SKM-1 (cell line): ENCODE measurements around the gene CD274.
"Not testable (repeated sequence)": the region's sequence is repeated elsewhere in the genome, so short reads cannot be mapped to it uniquely, and the experiment has no call there.

Experiments
- DNase-seq: peaks from one replicate; lab custom pipeline; 2025; ENCODE audit not compliant: unreplicated experiment; lab: John Stamatoyannopoulos, UW

CD274 gene

DNA sequence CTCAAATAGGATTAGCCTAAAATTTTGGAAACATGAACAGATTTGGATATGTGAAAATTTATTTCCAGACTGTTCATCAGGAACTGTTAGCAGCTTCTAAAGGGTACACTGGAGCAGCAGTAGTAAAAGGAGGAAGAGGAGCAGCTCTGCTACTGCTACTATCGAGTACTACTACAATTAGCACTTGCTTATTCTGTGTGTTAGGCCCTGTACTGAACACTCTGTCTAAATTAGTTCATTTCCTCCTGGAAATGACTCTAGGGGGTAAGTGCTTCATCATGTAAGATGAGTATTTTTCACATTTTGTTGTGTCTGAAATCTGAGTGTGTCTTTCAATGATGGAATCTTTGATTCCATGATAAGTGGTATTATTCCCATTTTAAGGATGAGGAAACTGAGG is 9.8 kb downstream of the CD274 start:
- DNase-seq = no peak

DNA sequence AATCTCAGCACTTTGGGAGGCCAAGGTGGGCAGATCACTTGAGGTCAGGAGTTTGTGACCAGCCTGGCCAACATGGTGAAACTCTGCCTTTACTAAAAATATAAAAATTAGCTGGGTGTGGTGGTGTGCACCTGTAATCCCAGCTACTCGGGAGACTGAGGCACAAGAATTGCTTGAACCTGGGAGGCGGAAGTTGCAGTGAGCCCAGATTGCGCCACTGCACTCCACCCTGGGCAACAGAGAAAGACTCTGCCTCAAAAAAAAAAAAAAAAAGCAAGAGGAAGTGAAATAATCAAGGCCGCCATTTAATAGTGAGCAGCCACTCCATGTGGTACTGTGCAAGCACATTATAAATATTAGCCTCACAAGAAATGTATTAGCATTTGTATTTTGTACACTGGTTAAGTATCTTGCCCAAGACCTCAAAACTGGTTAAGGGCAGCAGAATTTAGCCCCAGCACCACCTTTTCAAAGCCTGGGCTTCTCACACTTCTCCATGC is 14.5 kb downstream of the CD274 start:
- not testable (repeated sequence) for DNase-seq

DNA sequence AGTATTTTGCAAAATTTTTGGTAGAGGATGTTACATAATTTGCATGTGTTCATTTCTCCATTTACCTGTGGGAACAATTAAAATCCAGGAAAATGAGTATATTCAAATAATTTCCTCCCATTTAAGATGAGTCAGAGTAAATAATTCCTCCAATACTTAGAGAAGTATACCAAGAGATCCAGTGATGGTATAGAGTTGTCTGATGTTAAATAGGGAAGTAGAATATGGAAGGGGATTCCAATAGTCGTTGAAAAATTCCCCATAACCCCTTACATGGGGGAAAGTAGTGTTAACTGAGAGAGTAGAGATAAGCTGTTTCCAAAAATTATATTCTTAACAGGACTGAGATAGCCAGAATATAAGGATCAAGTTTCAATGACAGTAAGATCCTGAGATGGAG is 15.7 kb downstream of the CD274 start:
- no peak for DNase-seq

DNA sequence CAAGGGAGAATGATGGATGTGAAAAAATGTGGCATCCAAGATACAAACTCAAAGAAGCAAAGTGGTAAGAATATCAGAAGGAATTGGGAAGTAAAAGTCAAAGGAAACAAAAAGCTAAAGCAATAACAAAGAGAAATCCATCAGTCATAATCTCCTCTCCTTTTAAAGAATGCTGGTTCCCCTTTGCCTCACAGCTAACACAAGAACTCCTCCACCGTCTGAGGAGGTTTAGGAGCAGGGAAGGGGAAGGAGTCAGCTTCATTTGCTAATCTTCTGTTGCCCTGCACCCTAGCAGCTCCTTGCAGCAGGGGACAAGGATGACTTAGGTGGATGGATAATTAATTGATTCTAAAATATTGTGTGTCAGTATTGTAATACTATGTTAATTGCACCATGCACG is 16.4 kb downstream of the CD274 start:
- DNase-seq = no peak

DNA sequence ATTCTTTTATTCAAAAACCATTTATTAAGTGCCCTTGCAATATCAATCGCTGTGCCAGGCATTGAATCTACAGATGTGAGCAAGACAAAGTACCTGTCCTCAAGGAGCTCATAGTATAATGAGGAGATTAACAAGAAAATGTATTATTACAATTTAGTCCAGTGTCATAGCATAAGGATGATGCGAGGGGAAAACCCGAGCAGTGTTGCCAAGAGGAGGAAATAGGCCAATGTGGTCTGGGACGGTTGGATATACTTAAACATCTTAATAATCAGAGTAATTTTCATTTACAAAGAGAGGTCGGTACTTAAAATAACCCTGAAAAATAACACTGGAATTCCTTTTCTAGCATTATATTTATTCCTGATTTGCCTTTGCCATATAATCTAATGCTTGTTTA is 18.5 kb downstream of the CD274 start:
- no peak for DNase-seq

DNA sequence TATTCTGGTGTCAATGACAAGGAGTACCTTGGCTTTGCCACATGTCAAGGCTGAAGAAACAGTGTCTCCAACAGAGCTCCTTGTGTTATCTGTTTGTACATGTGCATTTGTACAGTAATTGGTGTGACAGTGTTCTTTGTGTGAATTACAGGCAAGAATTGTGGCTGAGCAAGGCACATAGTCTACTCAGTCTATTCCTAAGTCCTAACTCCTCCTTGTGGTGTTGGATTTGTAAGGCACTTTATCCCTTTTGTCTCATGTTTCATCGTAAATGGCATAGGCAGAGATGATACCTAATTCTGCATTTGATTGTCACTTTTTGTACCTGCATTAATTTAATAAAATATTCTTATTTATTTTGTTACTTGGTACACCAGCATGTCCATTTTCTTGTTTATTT is 19.8 kb downstream of the CD274 start:
- DNase-seq = no peak

DNA sequence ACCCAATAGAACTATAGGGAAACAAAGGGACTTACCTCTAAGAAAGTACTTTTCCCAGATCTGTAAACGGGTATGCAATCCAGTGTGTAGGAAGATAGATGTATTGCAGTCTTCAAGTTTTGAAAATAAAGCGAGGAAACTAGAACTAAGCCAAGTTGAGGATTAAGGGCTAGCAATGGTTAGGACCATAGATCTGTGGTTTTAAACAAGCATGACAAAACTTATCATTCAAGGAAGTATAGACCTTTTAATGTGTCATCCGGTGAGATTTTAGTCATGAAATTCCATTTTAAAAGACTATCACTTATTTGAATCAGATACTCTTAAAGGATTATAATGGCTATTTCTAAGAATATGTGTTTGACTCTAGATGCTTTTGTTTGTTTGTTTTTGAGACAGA is 20.5 kb downstream of the CD274 start:
- no peak for DNase-seq

DNA sequence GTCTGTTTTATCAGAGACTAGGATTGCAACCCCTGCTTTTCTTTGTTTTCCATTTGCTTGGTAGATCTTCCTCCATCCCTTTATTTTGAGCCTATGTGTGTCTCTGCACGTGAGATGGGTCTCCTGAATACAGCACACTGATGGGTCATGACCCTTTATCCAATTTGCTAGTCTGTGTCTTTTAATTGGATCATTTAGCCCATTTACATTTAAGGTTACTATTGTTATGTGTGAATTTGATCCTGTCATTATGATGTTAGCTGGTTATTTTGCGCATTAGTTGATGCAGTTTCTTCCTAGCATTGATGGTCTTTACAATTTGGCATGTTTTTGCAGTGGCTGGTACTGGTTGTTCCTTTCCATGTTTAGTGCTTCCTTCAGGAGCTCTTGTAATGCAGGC is 25.3 kb downstream of the CD274 start:
- DNase-seq = not testable (repeated sequence)

DNA sequence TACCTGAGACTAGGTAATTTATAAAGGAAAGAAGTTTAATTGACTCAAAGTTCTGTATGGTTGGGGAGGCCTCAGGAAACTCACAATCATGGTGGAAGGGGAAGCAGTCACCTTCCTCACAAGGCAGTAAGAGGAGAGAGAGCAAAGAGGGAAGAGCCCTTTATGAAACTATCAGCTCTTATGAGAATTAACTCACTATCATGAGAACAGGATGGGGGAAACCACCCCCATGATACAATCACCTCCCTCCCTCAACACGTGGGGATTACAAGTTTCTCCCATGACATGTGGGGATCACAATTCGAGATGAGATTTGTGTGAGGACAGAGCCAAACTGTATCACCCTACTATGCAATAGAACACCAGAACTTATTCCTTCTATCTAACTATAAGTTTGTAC is 27.9 kb downstream of the CD274 start:
- no peak for DNase-seq

DNA sequence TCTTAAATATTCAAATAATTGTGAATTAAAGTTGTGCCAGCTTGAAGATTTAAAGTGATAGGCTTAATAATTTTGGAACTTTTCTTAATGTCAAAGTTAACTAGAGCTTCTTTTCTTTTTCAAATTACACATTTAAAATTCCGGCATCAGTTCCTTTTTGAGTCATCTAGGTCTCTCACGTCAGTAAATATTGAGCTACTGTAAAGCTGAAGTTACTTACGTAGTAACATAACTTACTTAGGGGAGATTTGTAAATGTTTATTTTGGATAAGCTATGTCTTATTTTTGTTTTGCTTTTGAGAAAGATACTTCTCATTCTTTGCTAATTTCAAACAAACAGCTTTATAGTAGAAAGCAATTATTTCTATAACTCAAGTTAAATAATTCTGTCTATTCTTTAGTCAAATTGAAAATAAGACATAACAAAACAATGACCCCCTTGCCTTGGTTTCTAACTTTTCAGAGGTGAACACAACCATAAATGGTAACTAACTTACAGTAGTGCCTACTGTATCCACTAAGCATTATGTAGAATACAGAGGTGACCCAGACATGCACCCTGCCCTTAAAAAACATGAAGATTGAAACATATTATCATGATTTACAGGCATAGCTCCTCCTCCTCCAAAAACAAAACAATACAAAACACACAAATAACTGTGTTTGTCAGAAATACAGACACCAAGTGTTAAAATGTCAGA is 29.8 kb downstream of the CD274 start:
- DNase-seq = no peak

DNA sequence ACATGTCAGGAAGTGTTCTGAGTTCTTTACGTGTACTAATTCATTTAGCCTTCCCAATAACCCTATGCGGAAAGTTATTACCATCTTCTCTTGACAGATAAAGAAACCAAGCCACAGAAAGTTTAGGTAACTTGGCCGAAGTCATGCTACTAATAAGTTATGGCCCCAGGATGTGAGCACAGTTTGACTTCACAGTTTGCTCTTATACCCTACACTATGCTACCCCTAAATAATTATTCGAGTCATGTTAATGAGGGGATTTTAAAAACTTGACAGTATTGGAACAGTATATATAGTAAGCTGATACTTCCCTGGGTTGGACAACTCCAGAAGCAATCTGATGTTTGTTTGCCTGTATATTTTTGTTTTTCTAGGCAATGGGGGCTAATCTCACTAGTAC is 30.6 kb downstream of the CD274 start:
- DNase-seq = no peak

DNA sequence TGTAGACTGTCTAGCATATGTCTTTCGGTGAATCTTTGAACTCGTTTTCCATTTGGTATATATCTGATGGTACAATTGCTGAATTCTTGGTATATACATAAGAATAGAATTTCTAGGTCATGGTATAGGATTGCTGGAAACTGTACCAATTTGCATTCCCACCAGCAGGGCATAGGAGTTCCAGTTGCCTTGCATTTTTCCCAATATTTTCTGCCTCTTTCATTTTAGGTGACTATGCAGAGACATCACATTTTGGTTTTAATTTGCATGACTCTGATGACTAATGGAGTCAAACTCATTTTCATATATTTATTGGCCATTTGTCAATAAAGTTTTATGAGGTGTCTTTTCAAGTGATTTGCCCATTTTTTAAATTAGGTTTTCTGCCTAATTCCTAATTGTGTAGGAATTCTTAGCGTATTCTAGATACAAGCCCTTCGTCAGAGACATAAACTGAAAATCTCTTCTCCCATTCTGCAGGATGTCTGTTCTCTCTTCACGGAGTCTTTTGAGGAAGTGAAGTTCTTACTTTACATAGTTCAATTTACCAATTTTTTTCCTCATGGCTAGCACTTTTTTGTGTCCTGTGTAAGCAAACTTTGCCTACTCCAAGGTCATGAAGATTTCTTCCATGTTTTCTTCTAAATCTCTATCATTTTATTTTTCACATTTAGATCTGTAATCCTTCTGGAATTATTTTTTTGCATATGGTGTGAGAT is 31.1 kb downstream of the CD274 start:
- no peak for DNase-seq

DNA sequence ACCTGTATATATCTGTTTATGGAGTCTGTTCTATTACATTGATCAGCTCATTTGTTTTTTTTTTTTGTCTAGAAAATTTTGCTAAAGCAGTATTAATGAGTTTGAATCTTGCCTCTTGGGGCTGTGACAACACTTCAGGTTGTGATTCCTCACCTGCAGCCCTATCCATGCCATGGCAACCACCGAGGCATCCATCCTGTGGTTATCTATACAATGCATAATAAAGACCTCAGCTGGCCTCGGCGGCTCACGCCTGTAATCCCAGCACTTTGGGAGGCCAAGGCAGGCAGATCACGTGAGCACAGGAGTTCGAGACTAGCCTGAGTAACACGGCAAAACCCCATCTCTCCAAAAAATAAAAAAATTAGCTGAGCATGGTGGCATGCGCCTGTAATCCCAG is 31.9 kb downstream of the CD274 start:
- DNase-seq = no peak

DNA sequence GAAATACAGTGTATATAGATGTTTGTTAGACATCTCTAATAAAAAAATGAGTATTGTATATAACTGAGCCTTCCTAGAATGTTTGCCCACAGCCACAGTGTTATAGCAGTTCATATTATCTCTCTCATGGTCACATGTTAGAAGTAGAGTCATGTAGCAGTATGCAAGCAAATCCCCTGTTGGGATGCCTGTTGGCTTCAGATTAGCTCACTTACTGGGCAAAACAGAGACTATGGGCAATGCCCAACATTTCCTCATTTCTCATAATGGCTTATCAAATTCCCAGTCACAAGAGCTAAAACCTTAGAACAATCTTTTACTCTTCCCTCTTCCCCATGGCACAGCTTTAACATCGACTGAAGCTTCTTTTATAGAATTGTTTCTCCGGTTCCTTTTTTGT is 33.0 kb downstream of the CD274 start:
- no peak for DNase-seq

DNA sequence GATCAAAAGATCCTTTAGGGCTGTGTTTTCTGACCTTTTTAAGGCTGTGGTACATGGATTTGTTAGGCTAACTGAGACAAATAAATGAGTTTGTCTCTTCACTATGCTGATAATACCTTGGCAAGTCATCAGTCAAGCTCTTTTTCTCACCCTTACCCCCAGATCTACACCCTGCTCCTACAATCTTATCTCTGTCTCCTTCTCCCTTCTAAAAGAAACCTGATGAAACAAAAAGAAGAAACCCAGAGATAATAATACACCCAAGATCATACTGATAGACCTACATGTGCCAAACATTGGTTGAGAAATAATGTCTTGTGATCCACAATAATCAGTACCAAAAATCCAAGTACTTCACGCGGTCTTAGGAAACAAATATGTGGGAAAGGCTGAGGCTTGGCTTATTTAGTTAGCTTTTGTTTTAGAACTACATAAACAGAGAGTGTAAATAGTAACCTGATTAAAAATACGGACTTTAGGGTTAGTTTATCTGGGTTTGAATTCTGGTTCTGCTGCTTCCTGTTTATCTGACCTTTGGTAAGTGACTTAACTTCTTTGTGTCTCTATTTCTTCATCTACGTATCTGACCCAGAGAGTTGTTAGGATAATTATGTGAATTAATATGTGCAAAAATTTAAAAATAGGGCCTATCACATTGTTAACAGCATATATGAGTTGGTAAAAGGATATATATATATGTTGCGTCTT is 35.2 kb downstream of the CD274 start:
- no peak for DNase-seq

DNA sequence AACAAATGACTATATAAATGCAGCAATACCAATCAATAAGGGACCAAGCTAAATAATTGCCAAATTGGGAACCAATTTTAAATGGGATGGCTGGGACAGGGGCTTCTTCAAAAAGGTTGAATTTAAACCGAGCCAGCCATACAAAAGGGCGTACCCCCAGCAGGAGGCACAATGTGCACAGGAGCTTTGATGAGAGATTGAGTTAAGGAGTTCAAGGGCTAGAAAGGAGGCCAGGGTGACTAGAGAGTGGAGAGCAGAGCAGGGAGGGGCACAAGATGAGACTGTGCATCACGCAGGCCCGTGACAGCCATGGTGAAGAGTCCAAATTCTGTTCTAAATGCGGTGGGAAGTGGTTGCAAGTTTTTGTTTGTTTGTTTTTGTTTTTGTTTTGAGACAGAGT is 36.6 kb downstream of the CD274 start:
- DNase-seq = no peak

DNA sequence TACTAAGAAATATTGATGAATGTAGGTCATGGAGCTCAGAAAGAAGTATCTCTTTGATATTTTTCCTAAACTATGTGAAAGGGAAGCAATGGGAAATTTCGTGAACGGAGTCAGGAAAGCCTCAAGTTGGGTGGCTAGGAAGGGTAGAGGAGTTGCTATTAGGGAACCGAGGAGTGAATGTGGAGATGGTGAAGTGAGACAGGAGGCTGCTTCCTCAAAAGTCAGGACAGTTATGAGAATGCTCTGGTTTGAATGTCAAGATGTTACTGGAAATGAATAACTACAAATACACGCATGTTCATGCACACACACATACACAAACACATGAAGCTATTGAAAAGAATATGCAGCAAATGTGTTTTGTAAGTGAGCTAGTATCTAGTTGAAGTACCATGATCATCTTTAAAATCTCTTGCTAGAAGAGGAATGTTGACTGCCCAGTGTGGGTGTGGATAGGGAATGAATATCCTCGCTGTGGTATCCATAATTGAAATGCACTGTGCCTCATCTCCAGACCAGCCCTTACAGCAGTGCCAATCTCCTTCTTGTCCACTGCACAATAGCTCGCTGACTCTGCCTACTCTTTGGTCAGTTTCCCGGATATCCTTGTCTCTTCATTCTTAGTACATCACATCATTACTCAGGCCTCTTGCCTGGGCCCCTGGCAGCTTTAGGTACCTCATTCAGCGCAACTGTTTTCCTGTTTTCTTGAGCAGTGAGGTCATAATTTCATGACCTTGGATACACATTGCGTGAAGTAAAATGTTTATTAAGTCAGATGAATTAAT is 38.1 kb downstream of the CD274 start:
- no peak for DNase-seq

DNA sequence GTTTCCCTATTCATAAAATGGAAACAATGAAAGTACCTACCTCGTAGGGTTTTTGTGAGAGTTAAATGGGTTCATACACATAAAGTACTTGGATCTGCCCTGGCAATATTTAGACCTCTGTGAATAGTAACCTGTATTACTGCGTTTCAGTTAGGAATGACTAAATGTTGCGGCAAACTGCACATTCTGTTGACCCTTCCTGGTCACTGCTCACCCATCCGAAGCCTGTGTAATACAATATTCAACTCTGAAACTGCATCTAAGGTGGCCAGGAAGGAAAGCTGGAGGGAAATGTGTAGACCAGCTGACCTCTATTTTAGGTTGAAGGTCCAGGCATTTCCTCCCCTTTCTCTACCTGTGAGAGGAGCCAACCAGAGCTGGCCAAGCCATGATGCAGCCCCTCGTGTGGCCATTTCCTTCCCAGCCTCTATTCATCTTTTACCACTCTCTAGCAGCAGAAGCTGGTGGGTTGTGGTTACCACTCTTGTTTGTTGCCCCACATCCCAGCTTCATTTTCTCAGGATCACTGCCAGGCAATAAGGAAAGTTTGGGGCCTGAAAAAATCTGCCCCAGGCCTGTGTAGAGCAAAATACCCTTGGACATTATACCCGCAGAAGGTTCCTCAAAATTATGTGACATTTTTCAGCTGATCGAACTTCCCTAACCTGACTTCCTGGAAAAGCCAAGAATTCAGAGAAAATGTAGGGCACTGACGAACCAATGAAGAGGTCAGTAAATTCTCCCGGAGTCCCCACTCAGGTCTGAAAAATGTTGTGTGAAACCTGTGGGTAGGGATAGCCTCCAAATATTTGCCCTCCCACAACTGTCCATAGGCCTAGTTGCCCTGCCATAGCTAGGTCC is 39.5 kb downstream of the CD274 start:
- DNase-seq = no peak

DNA sequence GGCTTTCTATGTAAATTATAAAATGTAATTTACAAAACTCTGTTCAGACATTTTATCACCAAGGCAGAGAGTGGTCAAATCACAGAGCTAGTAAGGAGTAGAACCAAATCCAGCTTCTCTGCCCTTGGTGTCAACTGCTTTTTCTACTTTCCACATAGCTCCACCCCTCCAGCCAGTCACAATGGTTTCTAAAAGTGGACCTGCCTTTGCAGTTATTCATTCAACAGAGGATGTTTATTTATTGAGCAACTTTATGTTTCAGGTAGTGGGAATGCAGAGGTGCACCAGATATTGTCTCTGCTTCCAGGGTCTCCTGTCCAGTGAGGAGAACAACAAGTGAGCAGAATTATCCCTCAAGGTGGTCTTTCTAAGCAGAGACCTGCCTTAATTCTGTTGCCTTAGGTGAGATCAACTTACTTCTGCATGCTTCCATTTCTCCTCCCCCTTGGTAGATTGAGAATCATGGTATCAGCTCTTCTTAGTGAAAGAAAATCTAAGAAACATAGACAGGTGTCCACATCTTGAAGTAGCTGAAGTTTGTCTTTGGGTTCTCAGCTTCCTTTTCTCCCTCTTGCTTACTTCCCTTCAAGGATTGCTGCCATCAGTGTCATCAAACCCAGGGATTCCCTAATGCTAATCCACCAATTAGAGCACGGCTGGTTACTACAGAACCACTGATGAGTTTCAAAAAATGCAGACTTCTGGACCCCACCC is 42.8 kb downstream of the CD274 start:
- no peak for DNase-seq
